ENCODE data around the gene CDK5RAP3.

GRCh38 chr17:47987240-47987835, 16.4 kb downstream of the CDK5RAP3 start:
- TF ChIP-seq EZH2 (IDR thresholded peaks at IDR 0.05) = no peak
- TF ChIP-seq POLR2AphosphoS5 (IDR thresholded peaks at IDR 0.05; ENCODE audit: borderline replicate concordance, low read depth, low read length) = no peak
- TF ChIP-seq FOXP2 (optimal IDR thresholded peaks at IDR 0.05; ENCODE audit: control extremely low read depth, extremely low read length, insufficient read depth) = no peak

Data from SK-N-MC (cell line).